Ectodermal cell (in vitro differentiated cells): ENCODE results near the gene SLC4A5.

Source experiments
- H3K27ac ChIP-seq: 2 replicates; pipeline ENCODE4 v1.7.0; 2013; ENCODE audit warnings: mild to moderate bottlenecking, low read depth, low read length; ENCODE audit not compliant: insufficient read depth, poor library complexity, severe bottlenecking
- H3K27me3 ChIP-seq: 2 replicates; pipeline ENCODE4 v1.7.0; 2013; ENCODE audit warnings: mild to moderate bottlenecking, low read length; ENCODE audit not compliant: insufficient read depth, control insufficient read depth, poor library complexity, severe bottlenecking
- H3K36me3 ChIP-seq: one replicate; pipeline ENCODE4 v1.7.0; 2013; ENCODE audit warnings: low read length; ENCODE audit not compliant: control insufficient read depth, insufficient read depth
- H3K4me1 ChIP-seq: one replicate; pipeline ENCODE4 v1.7.0; 2013; ENCODE audit warnings: low read length; ENCODE audit not compliant: control insufficient read depth, insufficient read depth
- H3K4me3 ChIP-seq: 2 replicates; pipeline ENCODE4 v1.7.0; 2013; ENCODE audit warnings: low read depth, low read length, control low read depth; ENCODE audit not compliant: insufficient read depth
- H3K9me3 ChIP-seq: 2 replicates; pipeline ENCODE4 v1.7.0; 2013; ENCODE audit warnings: mild to moderate bottlenecking, low read length, moderate library complexity; ENCODE audit not compliant: control insufficient read depth
- WGBS, 2 experiments: methylation state at CpG; one replicate each; pipeline ENCODE4 v1.1.7; 2013; ENCODE audit warnings: missing lambda C conversion rate in 2 of 2; 5-methylcytosine and 5-hydroxymethylcytosine counted together

SLC4A5 gene

DNA sequence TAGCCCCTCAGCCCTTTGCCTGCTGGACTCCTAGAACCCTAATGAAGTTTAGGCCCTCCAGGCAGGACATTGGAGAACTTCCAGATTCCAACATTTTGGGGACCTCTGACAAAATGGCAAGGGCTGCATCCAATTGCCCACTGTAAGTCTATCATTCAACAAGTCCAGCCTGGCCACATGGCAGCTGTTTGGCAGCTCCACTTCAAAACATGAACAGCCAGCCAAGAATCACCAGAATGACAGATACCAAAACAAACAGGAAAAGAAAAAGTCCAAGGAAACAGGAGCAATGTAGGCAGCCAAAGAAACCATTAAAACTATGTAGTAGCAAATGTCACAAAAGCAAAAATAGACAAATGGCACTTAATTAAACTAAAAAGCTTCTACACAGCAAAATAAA is 25.5 kb downstream of the SLC4A5 start:
- H3K4me3 ChIP-seq: no peak overlapping the region
- no peaks in the 10 kb centered on the region for H3K36me3 ChIP-seq
- no peak overlapping the region for H3K27ac ChIP-seq
- no peaks in the 10 kb centered on the region for H3K9me3 ChIP-seq
- no peaks in the 10 kb centered on the region for H3K27me3 ChIP-seq
- no peaks in the 10 kb centered on the region for H3K4me1 ChIP-seq

DNA sequence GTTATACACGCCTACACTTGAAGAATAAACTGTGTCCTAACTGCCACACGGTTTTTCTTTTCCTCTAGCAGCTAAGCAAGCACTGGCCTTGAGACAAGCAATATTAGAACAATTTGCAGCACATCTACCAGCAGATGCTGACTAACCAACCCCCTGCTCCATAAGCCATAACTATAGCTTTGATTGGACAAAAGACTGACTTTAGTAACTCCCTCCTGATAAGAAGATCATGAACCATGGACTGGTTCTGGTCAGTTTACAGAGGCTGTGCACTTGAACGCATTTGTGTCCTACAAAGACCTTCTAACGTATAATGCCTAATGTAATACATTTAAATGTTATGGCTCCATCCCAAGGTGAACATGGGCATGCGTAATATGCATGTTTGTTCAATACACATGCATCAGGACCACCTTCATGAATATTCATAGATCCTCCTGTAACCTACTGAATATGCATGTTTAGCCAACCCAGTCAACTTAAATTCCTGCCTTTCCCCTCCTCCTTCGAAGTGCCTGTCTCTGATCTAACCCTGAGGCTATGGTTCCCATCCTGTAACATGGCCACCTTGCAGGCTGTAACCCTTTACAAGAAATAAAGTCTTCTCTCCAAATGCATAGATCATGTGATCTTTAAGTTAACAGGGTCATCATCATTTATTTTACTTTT is 26.5 kb downstream of the SLC4A5 start:
- Histone ChIP-seq H3K4me1 (no peaks in the 10 kb centered on the region), H3K36me3 (no peaks in the 10 kb centered on the region), H3K9me3 (no peaks in the 10 kb centered on the region), H3K27me3 (no peaks in the 10 kb centered on the region), H3K4me3 (no peak overlapping the region), H3K27ac (no peak overlapping the region)
- 73 to 80% methylated on average over 6 of the region's 6 CpGs for WGBS, 2 experiments

DNA sequence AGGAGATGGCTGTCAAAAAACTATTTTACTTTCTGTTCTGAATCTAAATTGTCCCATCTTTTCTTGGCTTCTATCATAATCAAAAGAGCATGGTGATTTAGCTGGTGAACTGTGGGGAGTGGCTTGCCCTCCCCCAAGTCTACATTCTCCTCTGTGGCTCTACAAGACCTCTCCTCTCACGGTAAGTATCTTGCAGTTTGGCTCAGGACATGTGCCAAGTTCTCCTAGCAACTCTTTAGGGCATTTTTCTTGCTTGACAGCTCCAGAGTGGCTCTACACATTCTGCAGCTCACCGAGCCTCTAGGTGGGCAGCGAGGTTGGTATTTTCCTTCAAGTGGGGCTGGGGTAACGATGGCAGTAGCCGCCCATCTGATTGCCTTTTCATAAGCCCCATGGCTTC is 29.1 kb downstream of the SLC4A5 start:
- H3K9me3 ChIP-seq: no peaks in the 10 kb centered on the region
- H3K36me3 ChIP-seq: no peaks in the 10 kb centered on the region
- 91 to 94% methylated on average over 5 of the region's 5 CpGs for WGBS, 2 experiments
- no peaks in the 10 kb centered on the region for H3K27me3 ChIP-seq
- H3K27ac ChIP-seq: no peak overlapping the region
- H3K4me3 ChIP-seq: no peak overlapping the region
- H3K4me1 ChIP-seq: no peaks in the 10 kb centered on the region

DNA sequence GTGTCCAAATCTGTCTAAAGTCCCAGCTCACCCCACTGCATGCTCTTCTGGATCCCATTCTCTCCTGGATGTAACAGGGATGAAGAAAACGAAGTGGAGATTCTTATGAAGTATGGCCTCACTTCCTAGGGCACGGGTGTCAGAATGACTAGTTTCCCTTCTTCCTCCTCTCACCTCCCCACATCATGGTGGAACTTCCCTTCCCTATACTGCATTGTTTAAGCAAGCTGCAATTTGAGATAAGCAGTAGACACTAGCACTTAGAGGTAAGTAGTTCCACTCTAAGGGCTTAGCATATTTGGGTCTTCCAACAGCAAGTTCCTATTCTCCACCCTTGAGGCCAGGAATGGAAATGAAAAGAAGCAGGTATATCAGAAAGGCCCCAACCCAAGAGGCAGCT is 29.7 kb downstream of the SLC4A5 start:
- H3K9me3 ChIP-seq: no peaks in the 10 kb centered on the region
- no peaks in the 10 kb centered on the region for H3K4me1 ChIP-seq
- H3K27ac ChIP-seq: no peak overlapping the region
- H3K4me3 ChIP-seq: no peak overlapping the region
- no peaks in the 10 kb centered on the region for H3K27me3 ChIP-seq
- H3K36me3 ChIP-seq: no peaks in the 10 kb centered on the region
- 86 to 90% methylated on average over 2 of the region's 2 CpGs for WGBS, 2 experiments

DNA sequence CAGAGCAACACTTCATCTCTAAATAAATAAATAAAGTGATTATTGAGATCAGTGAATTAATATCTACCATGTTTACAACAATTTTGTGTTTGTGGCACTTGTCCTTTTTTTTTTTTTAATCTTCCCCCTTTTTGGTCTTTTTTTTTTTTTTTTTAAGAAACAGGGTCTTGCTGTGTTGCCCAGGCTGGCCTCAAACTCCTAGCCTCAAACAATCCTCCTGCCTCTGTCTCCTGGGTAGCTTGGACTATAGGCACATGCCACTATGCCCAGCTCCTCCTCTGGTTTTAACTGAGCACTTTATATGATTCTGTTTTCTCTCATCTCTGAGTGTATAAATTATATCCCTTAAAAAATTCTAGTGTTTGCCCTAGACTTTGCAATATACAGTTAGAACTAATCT is 30.3 kb downstream of the SLC4A5 start:
- Histone ChIP-seq H3K9me3 (no peaks in the 10 kb centered on the region), H3K36me3 (no peaks in the 10 kb centered on the region), H3K4me1 (no peaks in the 10 kb centered on the region), H3K27ac (no peak overlapping the region), H3K27me3 (no peaks in the 10 kb centered on the region), H3K4me3 (no peak overlapping the region)

DNA sequence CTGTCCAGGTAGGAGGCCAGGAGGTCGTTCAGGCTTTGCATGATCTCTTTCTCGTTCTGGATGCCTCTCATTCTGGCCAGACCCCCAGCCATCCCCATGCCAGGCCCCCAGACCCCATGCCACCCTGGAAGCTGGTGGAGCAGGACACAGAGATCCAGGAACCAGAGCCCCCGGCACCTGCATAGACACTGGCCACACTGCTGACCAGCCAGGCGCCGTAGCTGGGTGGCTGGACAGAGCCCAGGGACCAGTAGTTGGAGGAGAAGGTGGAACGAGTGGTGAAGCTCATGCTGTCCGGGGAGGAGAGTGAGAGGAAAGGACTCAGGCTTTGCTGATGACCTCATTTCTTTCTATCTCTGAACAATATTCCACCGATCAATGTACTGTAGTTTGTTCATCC is 35.5 kb downstream of the SLC4A5 start:
- H3K4me1 ChIP-seq: no peaks in the 10 kb centered on the region
- H3K27ac ChIP-seq: no peak overlapping the region
- H3K36me3 ChIP-seq: no peaks in the 10 kb centered on the region
- H3K9me3 ChIP-seq: no peaks in the 10 kb centered on the region
- WGBS, 2 experiments: 90 to 91% methylated on average over 8 of the region's 8 CpGs
- no peaks in the 10 kb centered on the region for H3K27me3 ChIP-seq
- H3K4me3 ChIP-seq: no peak overlapping the region

DNA sequence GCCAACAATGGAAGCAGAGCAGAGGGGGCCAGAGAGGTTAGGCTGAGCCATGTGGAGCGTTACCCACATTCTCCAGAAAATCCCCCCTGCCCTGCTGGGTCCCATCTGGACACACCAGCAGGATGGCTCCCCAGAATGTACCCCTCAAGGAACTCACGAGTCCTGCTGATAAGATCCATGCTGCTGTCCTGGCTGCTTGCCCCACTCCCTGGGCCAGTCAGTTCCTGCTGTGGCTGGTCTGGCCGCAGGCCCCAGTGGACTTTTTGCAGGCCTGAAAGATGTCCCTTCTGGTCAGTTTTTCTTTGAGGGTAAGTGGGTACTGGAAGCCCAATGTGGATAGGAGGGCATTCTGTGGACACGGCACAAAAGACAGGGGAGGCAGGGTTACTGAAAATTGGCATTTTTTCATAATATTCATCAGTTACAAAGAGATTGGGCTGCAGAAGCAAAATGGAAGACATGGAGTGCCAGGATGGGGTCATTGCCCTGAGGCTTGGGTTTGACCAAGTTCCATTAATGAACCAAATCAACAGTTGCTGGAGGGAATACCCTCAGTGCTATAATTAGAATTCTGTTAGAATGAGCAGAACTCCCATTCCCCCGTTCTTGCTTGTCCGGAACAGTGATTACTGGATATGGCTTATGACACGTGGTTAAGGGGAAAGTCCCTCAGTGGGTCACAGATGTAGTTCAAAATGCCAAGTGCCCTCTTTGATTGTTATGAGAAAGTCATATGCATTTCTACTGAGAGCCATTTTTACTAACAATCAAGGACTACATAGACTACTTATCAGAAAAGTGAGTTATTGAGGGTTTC is 38.7 kb downstream of the SLC4A5 start:
- H3K36me3 ChIP-seq: no peaks in the 10 kb centered on the region
- H3K4me1 ChIP-seq: no peaks in the 10 kb centered on the region
- H3K9me3 ChIP-seq: no peaks in the 10 kb centered on the region
- H3K27ac ChIP-seq: no peak overlapping the region
- no peaks in the 10 kb centered on the region for H3K27me3 ChIP-seq
- 93 to 94% methylated on average over 7 of the region's 7 CpGs for WGBS, 2 experiments
- H3K4me3 ChIP-seq: no peak overlapping the region

DNA sequence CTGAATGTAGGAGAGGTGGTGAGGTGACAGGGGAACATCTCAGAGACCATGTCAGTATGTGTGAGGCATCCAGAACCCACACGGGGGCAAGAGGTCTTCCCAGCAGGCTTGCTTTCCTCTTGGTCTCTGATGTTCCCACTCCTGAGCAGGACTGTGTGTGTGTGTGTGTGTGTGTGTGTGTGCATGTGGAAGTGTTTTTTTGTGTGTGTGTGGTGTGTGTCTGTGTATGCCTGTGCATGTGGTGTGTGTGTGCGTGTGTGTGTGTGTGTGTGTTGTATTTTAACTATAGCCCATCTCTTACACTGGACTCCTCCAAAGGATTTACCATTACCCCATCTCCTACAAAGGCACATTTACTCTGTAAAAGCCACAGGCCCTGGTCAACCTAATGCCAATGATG is 40.4 kb downstream of the SLC4A5 start:
- WGBS, 2 experiments: 91 to 93% methylated on average over 1 of the region's 2 CpGs
- no peaks in the 10 kb centered on the region for H3K9me3 ChIP-seq
- no peaks in the 10 kb centered on the region for H3K4me1 ChIP-seq

DNA sequence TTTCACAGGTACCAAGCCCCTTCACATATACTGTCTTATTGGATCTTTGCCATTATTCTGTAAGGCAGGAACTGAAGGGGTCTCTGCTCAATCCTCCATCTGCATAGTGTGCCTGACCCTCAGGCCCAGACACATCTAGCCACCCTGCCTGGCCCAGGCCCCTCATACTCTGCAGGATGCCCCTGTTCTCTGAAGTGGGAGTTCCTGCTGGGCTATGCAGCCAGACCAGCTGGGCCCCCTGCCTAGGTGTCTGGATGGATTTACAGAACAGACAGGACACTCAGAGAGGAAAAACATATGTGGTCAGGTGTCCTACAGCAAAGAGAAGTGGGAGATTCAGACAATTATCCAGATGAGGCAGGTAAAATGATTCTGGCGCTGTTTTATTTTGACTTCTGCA is 42.0 kb downstream of the SLC4A5 start:
- no peaks in the 10 kb centered on the region for H3K36me3 ChIP-seq
- H3K27me3 ChIP-seq: no peaks in the 10 kb centered on the region
- 88 to 95% methylated on average over 1 of the region's 1 CpG for WGBS, 2 experiments
- no peaks in the 10 kb centered on the region for H3K9me3 ChIP-seq
- no peaks in the 10 kb centered on the region for H3K4me1 ChIP-seq
- no peak overlapping the region for H3K4me3 ChIP-seq
- no peak overlapping the region for H3K27ac ChIP-seq

More for the DNA sequence above, 40.4 kb downstream of the SLC4A5 start:
- Histone ChIP-seq H3K4me3 (no peak overlapping the region), H3K27ac (no peak overlapping the region), H3K36me3 (no peaks in the 10 kb centered on the region), H3K27me3 (no peaks in the 10 kb centered on the region)

DNA sequence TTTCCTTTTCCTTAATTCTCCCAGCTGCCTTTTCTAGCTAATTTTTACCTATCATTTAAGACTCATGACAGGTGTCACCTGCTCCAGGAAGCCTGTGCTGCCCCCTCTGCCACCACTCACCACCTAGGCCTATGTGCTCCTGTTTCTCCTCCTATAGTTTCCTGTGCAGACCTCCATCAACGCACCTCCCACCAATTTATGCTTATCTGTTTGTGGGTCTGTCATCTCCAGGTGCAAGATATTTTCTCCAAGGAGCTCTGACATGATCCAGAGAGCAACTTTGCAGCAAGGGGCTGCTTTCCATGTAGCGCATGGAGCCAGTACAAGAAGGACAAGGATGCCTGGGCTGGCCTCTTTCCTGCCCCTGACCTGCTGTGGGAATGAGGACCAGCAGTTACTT is 42.7 kb downstream of the SLC4A5 start:
- Histone ChIP-seq H3K27ac (no peak overlapping the region), H3K4me1 (no peaks in the 10 kb centered on the region), H3K27me3 (no peaks in the 10 kb centered on the region), H3K36me3 (no peaks in the 10 kb centered on the region), H3K9me3 (no peaks in the 10 kb centered on the region), H3K4me3 (no peak overlapping the region)
- WGBS, 2 experiments: 91 to 92% methylated on average over 2 of the region's 2 CpGs
